ENCODE data around the gene NFKBIE.

The NFKBIE gene

DNA sequence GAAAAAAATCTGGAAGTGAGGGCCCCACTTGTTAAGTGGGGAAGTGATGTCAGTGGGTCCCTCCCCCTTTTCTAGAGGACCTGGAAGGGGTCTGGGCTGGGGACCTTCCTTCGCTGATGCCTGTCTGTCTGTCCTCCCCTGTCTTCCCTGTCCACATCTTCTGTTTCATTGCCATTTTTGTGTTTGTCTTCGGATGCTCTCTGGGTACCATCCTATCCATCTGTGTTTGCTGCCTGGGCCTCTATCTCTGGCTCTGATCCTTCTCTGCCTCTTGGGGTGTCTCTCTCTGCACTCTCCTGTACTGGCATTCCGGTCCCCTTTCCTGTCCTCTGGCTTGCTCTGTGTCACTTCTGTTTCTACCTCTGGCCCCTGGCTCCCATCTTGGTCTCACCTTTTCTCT is 7.2 kb upstream of the NFKBIE start:
- no peak for DNase-seq (ENCODE audit: low read depth)

- no peak for DNase-seq (ENCODE audit: low read depth)
Observed at GRCh38 chr6:44271914-44272313, 6.6 kb upstream of the NFKBIE start.

- no peak for DNase-seq (ENCODE audit: low read depth)
Observed at GRCh38 chr6:44271406-44271723, 6.0 kb upstream of the NFKBIE start.

DNA sequence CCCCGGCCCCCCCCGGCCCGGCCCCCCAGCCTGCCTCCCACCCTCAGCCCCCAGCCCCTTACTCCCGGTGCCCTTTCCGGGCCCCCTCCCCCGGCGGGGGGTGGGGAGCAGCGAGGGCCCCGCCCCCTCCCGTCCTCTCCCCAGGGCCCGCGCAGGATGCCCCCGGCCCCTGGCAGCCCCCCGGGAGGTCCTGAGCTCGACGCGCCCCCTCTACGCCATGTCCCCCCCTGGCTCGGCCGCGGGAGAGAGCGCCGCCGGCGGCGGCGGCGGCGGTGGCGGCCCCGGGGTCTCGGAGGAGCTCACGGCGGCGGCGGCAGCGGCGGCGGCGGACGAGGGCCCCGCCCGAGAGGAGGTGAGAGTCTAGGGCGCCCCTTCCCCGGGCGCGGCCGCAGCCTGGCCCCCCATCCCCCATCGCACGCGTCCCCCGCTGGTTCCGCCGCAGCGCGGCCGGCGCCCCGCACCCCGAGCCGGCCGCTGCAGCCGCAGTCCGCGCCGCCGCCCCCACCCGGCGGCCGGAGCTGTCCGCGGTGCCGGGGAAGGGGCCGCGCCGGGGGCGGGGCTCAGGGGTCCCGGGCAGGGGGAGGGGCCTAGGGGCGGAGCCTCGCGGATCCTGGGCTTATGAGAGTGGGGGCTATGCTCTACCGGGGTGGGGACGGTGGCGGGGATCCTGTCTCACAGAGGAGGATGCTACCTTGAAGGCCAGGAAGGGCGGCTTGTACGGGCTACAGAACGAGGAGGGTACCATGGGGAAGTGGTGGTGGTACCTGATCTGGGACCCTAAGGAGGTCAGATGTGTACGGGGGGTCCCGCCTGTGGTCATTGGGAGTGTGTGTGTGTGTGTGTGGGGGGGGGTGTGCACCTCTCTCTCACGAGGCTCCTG is 5.4 kb upstream of the NFKBIE start:
- DNase-seq (ENCODE audit: low read depth): no peak

- no peak for DNase-seq (ENCODE audit: low read depth)
Observed at GRCh38 chr6:44269921-44270525, 4.7 kb upstream of the NFKBIE start, which contains the start of gene TMEM151B. Gene TMEM151B (plus strand): TSS chr6:44270450. CDS start chr6:44270743, 293 bp downstream.

DNA sequence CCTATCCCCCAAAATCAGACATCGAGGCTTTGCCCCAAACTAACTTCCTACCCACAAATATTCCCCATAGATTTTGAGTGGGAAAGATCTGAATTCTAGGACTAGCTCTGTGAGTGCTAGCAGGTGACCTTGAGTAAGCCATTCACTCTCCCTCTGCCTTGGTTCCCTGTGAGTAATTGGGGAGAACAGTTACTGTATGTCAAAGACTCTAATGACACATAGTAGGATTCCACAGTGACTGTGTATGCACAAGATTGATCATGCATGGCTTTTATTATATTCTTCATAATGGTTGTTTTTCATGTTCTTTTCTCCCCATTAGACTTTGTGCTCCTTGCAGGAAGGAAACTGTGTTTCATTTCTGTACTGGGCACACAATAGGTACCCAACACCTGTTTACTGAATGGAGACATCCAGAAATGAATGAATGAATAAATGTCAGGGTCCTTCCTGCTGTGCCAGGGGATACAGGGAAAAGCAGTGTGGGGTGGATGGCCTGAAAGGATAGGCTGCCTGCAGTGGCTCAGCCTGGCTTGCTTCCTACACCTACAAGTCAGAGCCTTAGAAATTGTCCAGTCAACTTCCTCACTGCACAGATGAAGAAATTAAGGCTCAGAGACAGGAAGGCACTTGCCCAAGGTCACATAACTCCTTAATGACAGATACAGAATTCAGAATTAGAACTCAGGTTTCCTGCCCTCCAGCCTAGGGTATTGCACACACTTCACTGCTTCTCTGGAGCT is 4.0 kb upstream of the NFKBIE start:
- DNase-seq (ENCODE audit: low read depth): no peak

GRCh38 chr6:44268095-44268628 is 2.8 kb upstream of the NFKBIE start:
- no peak for DNase-seq (ENCODE audit: low read depth)

DNA sequence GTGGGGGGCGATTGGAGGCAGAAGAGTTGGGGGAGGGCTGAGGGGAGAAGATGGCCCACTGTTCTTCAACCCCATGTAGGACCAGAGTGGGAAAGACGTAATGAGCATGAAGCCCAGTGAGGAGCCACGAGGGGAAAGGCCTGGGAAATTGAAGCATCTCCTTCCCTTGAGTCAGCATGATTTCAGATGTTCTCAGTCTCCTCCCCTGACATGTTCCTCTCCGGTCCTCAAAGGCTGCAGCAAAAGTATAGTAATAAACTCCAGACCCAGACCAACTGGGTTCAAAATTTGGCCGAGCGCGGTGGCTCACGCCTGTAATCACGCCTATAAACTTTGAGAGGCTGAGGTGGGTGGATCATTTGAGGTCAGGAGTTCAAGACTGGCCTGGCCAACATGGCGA is 1.9 kb upstream of the NFKBIE start:
- DNase-seq (ENCODE audit: low read depth): no peak

DNA sequence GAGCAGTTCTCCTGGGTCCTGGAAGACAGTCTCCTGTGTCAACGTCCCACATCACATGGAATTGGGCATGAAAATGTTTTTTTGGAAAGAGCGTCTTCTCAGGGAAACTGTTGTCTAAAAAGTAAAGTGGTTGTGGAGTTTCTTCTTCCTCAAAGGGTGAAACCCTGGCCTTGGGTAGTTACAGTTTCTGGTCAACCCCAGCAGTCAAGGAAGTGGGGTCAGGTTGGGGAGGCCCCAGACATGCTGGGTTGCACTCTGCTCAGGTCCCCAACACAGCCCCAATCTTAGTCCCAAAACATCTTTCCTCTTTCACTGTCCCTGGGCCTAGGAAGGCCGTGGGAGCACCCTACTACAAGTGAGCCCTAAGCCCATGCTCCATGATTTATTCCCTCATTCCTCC is 996 bp upstream of the NFKBIE start:
- no peak for DNase-seq (ENCODE audit: low read depth)

DNA sequence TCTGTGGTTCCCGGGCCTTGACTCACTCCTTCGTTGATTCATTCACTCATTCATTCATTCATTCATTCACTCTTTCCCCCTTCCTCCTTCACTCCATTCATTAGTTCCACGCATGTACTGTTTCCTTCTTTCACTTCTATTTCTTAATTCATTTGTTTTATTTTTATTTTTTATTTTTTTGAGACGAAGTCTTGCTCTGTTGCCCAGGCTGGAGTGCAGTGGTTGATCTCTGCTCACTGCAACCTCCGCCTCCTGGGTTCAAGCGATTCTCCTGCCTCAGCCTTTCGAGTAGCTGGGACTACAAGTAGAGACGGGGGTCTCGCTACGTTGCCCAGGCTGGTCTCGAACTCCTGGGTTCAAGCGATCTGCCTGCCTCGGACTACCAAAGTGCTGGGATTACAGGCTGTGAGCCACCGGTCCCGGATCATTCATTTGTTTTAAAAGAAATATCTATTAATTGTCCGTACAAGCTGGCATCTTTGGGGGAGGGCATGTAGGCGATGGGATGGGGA is 427 bp upstream of the NFKBIE start:
- no peak for DNase-seq (ENCODE audit: low read depth)

DNA sequence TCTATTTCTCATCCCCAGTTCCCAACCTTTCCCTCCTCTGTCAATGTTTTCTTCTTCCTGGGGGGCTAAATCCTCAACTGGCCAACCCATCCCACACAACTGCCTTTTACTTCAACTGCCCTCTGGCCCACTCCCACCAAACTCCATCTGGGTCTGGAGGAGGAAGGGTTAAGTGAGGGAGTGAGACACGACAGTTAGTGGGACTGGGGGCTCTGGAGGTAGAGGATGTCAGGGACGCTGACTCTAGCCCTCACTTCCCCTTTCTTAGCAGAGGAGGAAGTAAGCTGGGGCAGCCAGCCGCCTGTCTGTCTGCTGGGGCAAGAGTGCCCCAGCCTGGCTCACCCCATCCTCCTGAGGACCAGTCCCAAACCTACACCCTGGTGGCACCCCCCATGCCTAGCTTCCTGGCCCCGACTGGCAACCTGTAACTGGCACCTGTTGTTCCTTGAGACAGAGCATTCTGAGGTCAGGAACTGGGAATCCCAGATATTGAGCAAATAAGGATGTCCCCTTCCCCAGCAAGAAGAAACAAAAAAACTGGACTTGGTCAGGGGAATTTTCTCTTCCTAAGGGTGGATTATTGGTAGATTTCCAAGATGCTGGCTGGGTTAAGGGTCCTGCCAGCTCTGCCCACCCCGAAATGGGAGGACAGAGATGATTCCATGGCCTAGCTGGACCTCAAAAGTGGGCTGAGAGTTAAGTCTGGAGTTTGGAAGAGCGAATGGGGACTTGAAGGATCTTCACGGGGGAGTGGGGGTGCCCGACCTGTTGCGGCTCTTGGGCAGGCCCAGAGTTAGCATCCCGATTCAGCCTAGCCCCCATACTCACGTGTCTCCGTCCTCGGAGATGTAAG is 971 bp downstream of the NFKBIE start:
- DNase-seq (ENCODE audit: low read depth): no peak

- no peak for DNase-seq (ENCODE audit: low read depth)
Observed at GRCh38 chr6:44263354-44264100, 1.8 kb downstream of the NFKBIE start.

DNA sequence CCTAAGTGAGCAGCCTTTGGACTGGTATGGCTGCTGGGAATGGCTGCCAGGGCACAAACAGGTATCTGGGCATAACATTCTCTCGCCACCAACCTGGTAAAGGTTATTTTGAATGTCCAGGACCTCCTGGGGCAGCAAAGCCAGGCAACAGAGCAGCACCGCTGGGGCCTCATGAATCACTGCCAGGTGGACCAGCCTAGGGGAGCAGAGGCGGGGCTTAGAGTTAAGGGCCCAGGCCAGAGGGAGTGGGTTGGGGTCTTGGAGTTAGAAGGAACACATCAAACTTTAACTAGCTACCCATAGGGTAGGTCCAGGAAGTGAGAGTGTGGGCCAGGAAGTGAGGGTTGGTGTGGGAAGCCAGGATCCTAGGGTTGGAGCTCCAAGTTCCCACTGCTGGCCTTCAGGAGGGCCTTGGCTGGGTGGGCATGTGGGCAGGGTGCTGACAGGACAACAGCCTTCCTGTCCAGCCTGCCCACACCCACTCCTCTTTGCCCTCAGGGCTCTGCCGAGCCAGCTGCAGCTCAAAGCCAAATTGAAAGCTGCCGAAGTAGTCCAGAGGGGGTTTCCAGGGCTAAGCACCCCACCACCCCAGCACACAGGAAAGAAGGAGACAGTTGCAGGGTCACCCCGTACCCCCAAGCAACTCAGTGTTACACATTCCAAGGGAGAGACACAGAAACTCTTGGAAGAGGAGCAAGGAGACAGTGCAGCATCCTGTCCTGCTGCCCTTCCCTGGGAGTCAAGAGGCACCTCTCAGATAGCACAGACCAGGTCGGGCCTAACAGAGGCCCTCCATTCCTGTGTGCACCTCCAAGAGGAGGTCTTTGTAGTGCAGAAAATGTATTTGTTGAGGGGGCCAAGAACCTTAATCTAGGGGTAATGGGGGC is 2.6 kb downstream of the NFKBIE start:
- DNase-seq (ENCODE audit: low read depth): no peak

DNA sequence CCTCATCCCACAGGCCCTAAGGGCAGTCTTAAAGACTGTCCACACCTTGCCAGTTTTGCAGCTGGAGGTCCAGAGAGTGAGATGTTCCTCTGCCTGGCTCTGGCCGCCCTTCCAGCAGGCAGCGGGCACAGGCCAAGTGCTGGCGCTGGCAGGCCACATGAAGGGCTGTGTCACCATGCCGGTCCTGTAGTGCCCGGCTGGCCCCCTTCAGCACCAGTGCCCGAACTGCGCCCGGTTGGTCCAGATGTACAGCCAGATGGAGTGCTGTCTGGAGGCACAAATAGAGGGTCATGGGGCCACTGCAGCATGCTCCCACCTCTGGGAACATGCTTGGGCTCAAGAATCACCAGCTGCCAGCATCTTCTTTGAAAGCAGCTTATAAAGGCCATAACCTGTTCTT is 3.8 kb downstream of the NFKBIE start:
- DNase-seq (ENCODE audit: low read depth): no peak

GRCh38 chr6:44260451-44261297 is 4.7 kb downstream of the NFKBIE start:
- DNase-seq (ENCODE audit: low read depth): no peak

GRCh38 chr6:44260011-44260410 is 5.3 kb downstream of the NFKBIE start:
- DNase-seq (ENCODE audit: low read depth): no peak

- DNase-seq (ENCODE audit: low read depth): no peak
Observed at GRCh38 chr6:44258921-44259320, 6.4 kb downstream of the NFKBIE start.

DNA sequence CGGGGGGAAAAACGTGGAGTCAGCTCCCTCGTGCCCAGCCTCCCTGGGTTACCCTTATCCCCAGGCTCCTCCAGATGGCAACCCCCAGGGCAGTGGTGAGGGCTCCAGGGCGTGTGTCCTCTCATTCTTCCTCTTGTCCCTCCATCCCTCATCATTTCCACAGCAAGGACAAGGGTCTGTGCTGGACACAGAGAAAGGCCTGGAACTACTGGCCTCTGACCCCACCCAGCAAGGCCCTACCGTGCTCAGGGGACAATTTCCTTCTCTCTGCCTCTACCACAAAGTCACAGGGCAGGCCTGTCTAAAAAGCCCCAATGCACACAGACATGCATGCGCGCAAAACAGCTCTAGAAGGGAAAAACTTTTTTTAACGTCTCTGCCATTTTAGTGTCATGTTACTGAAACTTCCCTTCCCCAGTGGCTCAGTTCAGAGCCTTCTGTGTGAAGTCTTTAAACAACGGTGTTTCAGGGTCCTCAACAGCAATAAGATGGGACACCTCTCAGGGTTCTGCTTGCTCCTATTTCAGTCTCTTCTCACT is 7.0 kb downstream of the NFKBIE start:
- no peak for DNase-seq (ENCODE audit: low read depth)

Data from CMK (cell line).